Keratinocyte (primary cell): ENCODE results near the gene BCAS3.

Experiments
- CTCF ChIP-seq, 3 experiments: IDR thresholded peaks in 1 of 3; conservative IDR thresholded peaks in 1 of 3; optimal IDR thresholded peaks in 1 of 3; 2 replicates in 2 of 3; 3 replicates in 1 of 3; pipeline versions ENCODE3 to v1.5.1; 2011; ENCODE audit warnings: low read length in 3 of 3, mild to moderate bottlenecking in 3 of 3, moderate library complexity in 2 of 3, control low read depth in 1 of 3, inconsistent platforms in 1 of 3; ENCODE audit not compliant: insufficient read depth in 2 of 3; ENCODE audit errors: extremely low read depth in 1 of 3
- EZH2 ChIP-seq: IDR thresholded peaks from one replicate; pipeline ENCODE4 v1.6.1; 2012; ENCODE audit warnings: inconsistent platforms, mild to moderate bottlenecking, low read length, moderate library complexity

- TF ChIP-seq EZH2 (no peak), CTCF (optimal IDR thresholded peaks at IDR 0.05 in 1 of 3, IDR thresholded peaks at IDR 0.05 in 1 of 3, conservative IDR thresholded peaks at IDR 0.05 in 1 of 3; ENCODE audit: extremely low read depth in 1 of 3, insufficient read depth in 2 of 3, low read length in 3 of 3) (no peak)
Measured at GRCh38 chr17:61436995-61437704, 759.5 kb downstream of the BCAS3 start.
